ENCODE data around the gene TMEM53.
A peak's percentile ranks its signal among the peaks of the same experiment; 100 is the strongest.

TMEM53 gene

DNA sequence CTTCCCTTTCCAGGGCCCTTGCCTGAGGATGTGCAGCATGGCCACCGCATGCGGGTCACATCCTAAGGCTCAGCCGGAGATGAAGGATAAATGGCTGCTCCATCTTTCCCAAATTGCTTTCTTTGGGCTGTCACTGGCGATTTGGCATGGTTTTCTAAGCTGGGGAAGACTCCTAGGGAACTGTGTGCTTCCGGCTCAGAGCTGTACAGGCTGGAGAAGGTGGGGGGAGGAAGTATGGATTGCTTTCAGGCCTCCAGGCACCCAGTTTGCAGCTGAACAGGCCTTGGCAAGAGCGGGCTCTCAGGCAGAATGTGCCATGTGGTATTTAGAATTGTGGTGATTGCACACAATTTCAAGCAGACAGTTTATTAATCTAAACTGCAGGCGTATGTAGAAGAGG is 48.9 kb downstream of the TMEM53 start:
- no peak for DNase-seq

DNA sequence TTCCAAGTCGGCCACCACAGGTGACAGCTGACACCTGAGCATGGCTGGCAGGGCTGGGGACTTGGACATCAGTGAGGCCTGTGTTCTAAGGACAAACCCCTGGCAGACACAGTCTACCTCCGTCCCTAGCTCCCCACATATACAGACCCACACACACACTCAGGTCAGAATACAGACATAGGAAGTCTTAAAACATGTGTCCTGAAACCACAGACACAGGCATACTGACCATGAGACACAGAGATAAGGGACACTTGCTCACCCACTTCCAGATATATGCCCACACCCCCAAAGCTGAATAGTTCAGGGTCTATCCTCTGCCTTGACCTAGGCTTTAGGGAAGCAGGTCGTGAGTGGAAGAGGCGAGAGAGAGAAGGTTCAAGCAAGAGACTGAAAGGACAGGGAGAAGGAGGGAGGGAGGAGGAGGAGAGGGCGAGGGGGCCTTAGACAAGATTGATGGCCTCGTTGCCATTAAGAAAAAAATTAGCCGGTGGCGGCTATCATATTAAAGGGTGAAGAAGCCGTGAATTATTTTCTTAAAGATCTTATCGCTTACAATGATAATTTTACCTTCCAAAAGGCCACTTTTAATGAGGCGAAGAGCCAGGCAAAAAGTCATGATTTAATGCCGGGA is 49.9 kb downstream of the TMEM53 start:
- no peak for DNase-seq

DNA sequence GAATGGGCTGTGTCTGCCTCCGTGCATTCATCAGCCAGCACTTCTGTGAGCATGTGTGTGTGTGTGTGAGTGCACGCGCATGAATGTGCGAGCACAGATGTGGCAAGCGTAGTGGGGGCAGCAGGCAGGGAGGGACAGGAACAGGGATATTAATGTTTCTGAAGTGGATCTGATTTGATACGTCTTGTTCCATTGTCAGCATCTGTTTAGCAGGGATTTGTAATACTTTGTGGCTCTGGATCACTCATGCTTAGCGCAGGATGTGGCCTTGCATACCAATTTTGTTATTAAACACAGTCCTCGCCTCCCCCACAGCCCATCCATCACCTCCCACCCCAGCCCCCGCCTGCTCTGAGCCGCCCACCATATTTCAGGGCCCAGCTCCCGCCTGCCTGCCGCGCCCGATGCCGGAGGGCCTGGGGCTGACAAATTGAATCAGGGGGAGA is 52.4 kb downstream of the TMEM53 start:
- DNase-seq: peak; percentile 84

DNA sequence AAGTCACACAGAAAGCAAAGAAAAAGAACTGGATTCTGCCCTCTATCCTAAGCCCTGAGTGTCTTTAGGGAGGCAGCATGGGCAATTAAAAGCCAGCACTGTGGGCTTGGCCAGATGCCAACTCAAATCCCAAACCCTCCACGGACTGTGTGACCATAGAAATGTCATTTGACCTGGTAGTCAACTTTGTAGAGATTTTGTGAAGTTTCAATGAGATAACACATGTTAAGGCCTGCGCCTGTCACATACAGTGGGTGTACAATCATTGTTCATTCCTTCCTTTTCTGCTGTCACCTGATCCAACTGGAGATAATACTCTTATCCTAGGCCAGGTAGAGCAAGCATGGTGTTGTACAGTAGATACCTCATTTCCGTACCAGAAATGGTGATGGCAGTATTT is 54.2 kb downstream of the TMEM53 start:
- no peak for DNase-seq

DNA sequence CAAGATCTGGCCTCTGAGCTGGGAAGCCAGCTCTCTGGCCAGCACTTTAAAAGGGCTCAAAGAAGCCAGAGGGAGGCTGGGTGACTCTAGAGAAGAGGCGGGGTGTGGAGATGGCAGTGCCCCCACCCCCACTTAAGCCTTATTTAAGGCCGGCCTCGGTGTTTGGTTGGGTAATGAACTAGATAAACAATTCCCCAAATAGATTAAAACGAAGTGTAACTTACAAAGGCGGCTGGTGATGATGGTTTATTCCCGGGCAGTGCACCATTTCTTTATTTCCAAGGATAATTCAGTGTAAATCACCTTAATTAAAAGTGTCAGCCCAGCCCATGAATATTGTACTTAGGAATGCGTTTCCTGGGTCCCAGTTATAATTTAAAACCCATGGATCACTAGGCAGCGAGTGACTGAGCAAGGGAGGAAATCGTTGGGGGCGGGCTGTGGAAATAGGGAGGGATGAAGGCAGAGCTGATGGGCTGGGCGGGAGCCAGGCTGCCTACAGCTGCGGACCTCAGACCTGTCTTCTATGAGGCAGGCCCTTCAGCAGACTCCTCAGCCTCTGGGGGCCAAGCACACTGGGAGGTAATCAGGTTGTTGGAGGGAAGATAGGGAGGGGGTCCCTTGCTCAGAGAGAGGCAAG is 54.9 kb downstream of the TMEM53 start:
- DNase-seq: peak; percentile 95

- no peak for DNase-seq
Measured at GRCh38 chr1:44617703-44618029, 56.6 kb downstream of the TMEM53 start.

DNA sequence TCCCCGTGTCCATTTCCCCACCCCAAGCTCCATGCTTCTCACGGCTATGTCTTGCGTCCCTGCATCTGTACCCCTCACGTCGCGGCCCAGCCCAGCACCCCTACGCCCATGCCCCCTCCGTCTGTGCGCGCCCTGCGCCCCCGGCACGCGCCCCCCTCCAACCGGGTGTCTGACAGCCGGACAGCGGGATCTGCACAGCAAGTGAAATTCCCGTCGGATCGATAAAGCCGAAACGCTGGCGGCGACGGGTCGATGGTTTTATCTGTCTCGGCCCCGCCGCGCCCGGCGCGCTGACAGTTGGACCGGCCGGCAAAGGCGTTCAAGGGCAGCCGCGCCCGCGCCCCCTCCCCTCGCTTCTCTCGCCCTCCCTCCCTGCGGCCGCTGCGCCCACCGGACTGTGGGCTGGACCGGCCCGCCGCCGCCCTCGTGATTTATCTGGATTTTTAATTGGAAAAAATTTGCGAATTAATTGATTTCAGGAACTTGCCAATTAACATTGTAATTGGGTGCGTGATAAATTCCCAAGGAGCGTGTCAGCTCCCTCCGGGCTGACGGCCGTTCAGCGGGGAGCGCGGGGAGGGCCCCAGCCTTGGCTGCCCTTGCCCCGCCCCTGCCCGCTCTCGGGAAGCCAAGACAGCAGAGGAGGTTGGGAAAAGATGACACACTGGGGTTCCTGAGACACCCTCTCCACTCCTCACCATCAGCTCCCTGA is 57.1 kb downstream of the TMEM53 start:
- peak; percentile 59 for DNase-seq

DNA sequence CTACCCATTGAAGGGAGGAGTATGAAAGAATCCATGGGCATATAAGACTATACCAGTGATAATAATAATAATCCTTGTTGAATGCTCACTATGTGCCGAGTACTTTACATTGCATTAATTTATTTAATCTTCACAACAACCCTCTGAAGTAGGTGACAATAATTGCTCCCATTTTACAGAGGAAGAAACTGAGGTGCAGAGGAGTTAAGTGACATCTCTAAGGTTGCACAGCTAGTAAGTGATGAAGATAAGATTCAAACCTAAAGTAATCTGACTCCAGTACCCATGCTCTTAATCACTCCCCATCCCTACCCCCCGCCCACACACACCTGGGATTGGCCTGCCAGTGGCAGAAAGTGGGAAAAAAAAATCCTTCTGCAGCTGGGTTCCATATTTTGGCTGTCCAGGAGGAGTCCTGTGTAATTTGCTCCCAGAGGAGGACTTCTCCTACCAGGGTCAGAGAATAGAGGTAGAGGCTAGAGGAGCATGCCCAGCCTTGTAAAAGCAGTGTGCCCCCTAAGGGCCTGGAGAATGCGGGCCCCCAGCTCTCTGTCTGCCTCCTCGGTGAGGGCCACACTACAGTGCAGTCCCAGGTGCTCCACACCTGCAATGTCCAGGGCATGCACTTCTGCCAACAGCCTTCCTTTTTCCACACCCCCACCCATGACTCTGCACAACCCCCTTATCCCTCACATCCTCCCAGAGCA is 57.8 kb downstream of the TMEM53 start:
- no peak for DNase-seq

GRCh38 chr1:44613941-44614340 is 60.3 kb downstream of the TMEM53 start:
- no peak for DNase-seq

GRCh38 chr1:44611866-44612265 is 62.4 kb downstream of the TMEM53 start:
- no peak for DNase-seq

DNA sequence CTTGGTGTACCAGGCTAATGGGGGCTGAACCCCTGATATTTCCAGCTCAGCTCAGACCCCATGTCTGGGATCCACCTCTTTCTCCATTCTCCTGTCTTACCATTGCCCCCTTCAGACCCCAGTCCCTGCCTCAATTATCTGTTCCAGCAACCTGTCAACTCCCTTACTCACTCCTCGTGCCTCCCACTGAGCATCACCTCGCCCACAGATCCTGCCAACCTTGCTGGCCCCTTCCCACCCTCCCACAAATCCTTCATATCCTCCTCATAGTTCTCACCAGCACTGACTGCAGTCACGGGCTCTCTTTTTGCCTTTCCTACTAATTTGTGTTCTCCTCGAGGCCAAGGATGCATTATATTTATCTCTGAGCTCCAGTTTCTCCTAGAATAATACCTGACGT is 62.9 kb downstream of the TMEM53 start:
- DNase-seq: no peak

DNA sequence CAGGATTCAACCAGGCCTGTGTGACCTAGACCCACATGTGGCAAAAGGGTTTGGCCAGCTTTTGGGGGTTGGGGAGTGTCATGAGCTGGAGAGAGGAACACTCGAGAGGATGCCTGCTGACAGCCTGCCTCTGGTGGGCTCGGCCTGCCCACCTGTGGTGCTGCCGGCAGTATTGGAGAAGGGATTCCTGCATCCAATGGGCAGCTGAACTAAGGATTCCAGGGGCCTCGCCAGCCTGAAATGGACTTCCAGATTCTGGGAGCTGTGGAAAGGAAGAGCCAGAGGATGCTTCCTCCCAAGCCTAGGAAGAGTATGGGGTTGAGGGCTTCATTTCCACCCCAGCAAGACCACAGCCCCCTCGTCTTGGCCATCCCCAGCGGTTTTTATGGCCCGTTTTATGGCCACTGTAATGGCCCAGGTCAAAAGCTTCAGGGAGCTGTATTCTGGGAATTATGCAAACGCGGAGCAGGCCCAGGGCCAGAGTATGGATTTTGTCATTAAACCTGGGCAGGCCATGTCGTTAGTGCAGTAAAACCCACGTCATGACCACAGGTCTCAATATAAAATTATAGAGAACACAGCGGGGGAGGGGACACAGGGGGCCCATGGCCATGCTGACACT is 63.6 kb downstream of the TMEM53 start:
- DNase-seq: no peak

DNA sequence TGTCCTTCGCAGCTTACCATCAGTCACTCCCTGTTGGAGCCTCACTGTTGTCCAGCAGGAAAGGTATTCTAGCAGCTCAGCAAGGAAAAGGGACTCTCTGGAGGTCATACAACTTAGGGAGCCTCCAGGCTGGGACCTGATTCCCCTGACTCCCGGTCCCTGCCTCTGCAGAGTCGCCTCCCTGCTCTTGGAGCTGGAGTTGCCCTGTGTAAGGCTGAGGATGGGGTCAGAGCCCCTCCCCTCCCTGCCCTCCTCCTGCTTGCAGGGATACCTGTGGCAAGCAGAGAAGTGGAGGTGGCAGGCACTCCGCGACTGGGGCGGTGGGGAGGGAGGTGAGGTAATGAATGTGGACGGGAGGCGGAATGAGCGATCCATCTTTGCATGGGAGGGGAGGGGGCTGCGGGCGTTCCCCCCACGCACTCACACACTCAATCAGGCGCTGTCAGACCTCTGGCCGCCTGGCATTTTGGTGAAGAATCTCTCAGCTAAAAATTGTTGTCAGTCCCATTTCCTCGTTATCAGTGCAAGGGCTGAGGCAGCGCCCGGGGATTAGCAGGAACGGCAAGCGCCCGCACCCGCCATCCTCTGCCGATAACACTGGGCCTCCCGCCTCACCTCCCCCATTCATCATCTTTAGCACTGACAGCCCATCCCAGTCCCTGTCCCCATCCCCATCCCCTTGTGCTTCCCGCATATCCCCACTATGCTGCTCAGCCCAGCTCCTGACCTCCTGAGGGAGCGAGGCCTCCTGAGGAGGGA is 64.3 kb downstream of the TMEM53 start:
- no peak for DNase-seq

- DNase-seq: peak; percentile 50
Measured at GRCh38 chr1:44609412-44609767, 64.9 kb downstream of the TMEM53 start.

GRCh38 chr1:44608141-44608540 is 66.1 kb downstream of the TMEM53 start:
- no peak for DNase-seq

GRCh38 chr1:44606701-44607281 is 67.5 kb downstream of the TMEM53 start:
- no peak for DNase-seq

- DNase-seq: peak; percentile 71
Measured at GRCh38 chr1:44605914-44606615, 68.2 kb downstream of the TMEM53 start.

DNA sequence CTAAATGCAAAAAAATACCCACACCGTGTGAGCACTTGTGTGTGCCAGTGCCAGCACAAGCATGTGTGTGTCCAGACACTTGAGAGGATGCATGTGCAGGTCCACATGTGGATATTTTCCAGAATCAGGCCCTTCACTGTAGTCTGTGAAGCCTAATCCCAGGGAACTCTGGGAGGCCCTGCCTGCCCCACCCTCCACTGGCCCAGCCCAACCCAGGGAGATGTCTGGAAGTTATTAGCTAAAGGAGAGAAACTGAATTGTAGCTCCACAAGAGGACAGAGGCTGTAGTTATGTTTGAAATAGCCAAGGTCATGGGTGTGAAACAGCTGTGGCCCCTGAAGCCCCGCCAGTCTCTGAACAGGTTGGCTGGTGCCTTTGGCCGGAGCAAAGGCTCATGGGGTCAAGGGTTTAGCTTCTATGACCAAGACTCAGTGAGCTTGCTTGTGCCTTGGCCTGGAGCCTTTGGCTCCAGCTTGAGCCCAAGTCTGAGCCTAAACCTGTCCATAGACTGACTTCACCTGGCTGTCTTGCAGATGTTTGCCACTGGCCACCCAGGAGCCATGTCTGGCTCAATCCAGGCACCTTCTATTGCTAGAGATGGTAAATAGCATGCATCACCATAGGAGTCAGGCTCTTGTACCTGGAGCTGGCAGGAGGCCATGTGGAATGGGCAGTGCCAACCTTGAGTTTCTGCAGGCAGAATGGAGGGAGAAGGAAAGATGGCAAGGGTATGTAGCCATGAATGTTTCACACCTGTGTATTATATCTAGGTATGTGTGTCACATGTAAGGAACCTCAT is 69.9 kb downstream of the TMEM53 start:
- DNase-seq: no peak

GRCh38 chr1:44603718-44604117 is 70.6 kb downstream of the TMEM53 start:
- DNase-seq: no peak

Data from fibroblast of skin of right quadriceps (primary cell).